Testis (tissue), 2 donors: ENCODE results near the gene GOLGA6L25.
"Not testable (repeated sequence)": the region's sequence is repeated elsewhere in the genome, so short reads cannot be mapped to it uniquely, and the experiment has no call there.

Experiments used
- CTCF ChIP-seq, 3 experiments: fragments of 450-650 bp in 2 of 3; fragments of 200-600 bp in 1 of 3; sonication (generic) in 1 of 3; IDR thresholded peaks; one replicate each; pipeline ENCODE4 v1.5.1; 2016 to 2019; ENCODE audit warnings: antibody characterized with exemption in 3 of 3, mild to moderate bottlenecking in 2 of 3, moderate library complexity in 1 of 3
- POLR2A ChIP-seq: fragments of 450-650 bp; IDR thresholded peaks from one replicate; pipeline ENCODE4 v1.6.1; 2017; ENCODE audit warnings: antibody characterized with exemption, mild to moderate bottlenecking, moderate library complexity

- not testable (repeated sequence) for TF ChIP-seq CTCF (IDR thresholded peaks at IDR 0.05); POLR2A
These were observed 45.0 kb upstream of the GOLGA6L25 start for GRCh38 chr15:28508217-28508889.
